SU-DHL-6 (cell line): Measurements from ENCODE around the gene STAG3.

Experiments
- H2AFZ ChIP-seq: fragments of 200-600 bp; sonication (generic); 2 replicates; pipeline ENCODE4 v1.6.1; 2014; ENCODE audit warnings: low read depth, mild to moderate bottlenecking, moderate library complexity, mixed read lengths, antibody characterized with exemption, low read length; ENCODE audit not compliant: severe bottlenecking
- H3F3A ChIP-seq: fragments of 200-600 bp; shearing (Covaris generic); 2 replicates; pipeline ENCODE4 v1.6.0; 2016; ENCODE audit warnings: antibody characterized with exemption, mild to moderate bottlenecking; ENCODE audit not compliant: insufficient read depth
- H3K27ac ChIP-seq: fragments of 200-600 bp; sonication (generic); 2 replicates; pipeline ENCODE4 v1.5.1; 2016; ENCODE audit warnings: low read depth, mild to moderate bottlenecking, low read length, moderate library complexity, mixed read lengths
- H3K27me3 ChIP-seq: fragments of 200-600 bp; sonication (generic), shearing (Covaris generic); 2 replicates; pipeline ENCODE4 v1.6.0; 2014; ENCODE audit warnings: mild to moderate bottlenecking, low read length
- H3K36me3 ChIP-seq: fragments of 200-600 bp; sonication (generic); 2 replicates; pipeline ENCODE4 v1.6.1; 2014; ENCODE audit warnings: mild to moderate bottlenecking, low read length, mixed read lengths
- H3K4me2 ChIP-seq: fragments of 300-600, 200-600 bp; shearing (Covaris generic), sonication (generic); 2 replicates; pipeline ENCODE4 v1.6.0; 2014; ENCODE audit warnings: low read length, low read depth, mild to moderate bottlenecking; ENCODE audit not compliant: poor library complexity, severe bottlenecking
- H3K4me3 ChIP-seq: fragments of 200-600 bp; sonication (generic); 2 replicates; pipeline ENCODE4 v1.5.1; 2014; ENCODE audit warnings: antibody characterized with exemption, low read length, mild to moderate bottlenecking, mixed read lengths; ENCODE audit not compliant: insufficient read depth, poor library complexity, severe bottlenecking
- H3K79me2 ChIP-seq: fragments of 200-600 bp; sonication (generic); 2 replicates; pipeline ENCODE4 v1.6.1; 2014; ENCODE audit warnings: mild to moderate bottlenecking, low read length, moderate library complexity; ENCODE audit not compliant: insufficient read depth
- H3K9ac ChIP-seq: fragments of 200-600 bp; sonication (generic); 2 replicates; pipeline ENCODE4 v1.7.0; 2014; ENCODE audit warnings: mild to moderate bottlenecking, low read length
- H3K9me2 ChIP-seq: fragments of 200-600 bp; sonication (generic); replicated peaks from 2 replicates; pipeline ENCODE4 v1.6.1; 2014; ENCODE audit warnings: low read length; ENCODE audit not compliant: insufficient read depth
- H3K9me3 ChIP-seq: fragments of 200-600 bp; sonication (generic); 2 replicates; pipeline ENCODE4 v1.6.1; 2014; ENCODE audit warnings: low read length, mixed read lengths; ENCODE audit not compliant: insufficient read depth
- H4K20me1 ChIP-seq: fragments of 200-600 bp; sonication (generic); 2 replicates; pipeline ENCODE4 v1.6.1; 2014; ENCODE audit warnings: low read depth, mild to moderate bottlenecking, antibody characterized with exemption, low read length, moderate library complexity, mixed read lengths
- CTCF ChIP-seq: fragments of 200-600 bp; sonication (generic); IDR thresholded peaks from one replicate; pipeline ENCODE4 v1.5.1; 2017; ENCODE audit warnings: antibody characterized with exemption, mild to moderate bottlenecking, low read length, moderate library complexity; ENCODE audit not compliant: insufficient read depth, poor library complexity, severe bottlenecking
- EZH2phosphoT487 ChIP-seq: fragments of 200-600 bp; sonication (generic), shearing (Covaris generic); conservative IDR thresholded peaks from 2 replicates; pipeline ENCODE4 v1.6.1; 2018; ENCODE audit warnings: mild to moderate bottlenecking, antibody characterized with exemption, low read length, moderate library complexity, mixed read lengths

Gene STAG3

GRCh38 chr7:100130608-100131453 lies 46.9 kb upstream of the STAG3 start:
- no peak overlapping the region for H3K4me3 ChIP-seq

GRCh38 chr7:100132126-100132525 lies 45.6 kb upstream of the STAG3 start:
- H3K9me2 ChIP-seq: no peaks in the 10 kb centered on the region
- H3F3A ChIP-seq: peaks cover 15% of the 10 kb centered on the region
- no peak overlapping the region for H2AFZ ChIP-seq
- no peak overlapping the region for H3K4me2 ChIP-seq
- H4K20me1 ChIP-seq: no peaks in the 10 kb centered on the region
- no peak overlapping the region for H3K9ac ChIP-seq
- no peaks in the 10 kb centered on the region for H3K36me3 ChIP-seq
- no peaks in the 10 kb centered on the region for H3K9me3 ChIP-seq
- H3K4me3 ChIP-seq: no peak overlapping the region
- no peak overlapping the region for H3K27ac ChIP-seq
- TF ChIP-seq EZH2phosphoT487 (no peak), CTCF (no peak)
- no peaks in the 10 kb centered on the region for H3K27me3 ChIP-seq
- no peaks in the 10 kb centered on the region for H3K79me2 ChIP-seq

More at GRCh38 chr7:100130608-100131453, 46.9 kb upstream of the STAG3 start:
- H3K9ac ChIP-seq: no peak overlapping the region
- no peaks in the 10 kb centered on the region for H3K27me3 ChIP-seq
- H3K79me2 ChIP-seq: peaks cover 6% of the 10 kb centered on the region; the same call in 1 of the 2 replicates
- no peaks in the 10 kb centered on the region for H4K20me1 ChIP-seq
- H3K4me2 ChIP-seq: peak overlapping the region; percentile 22
- H3K27ac ChIP-seq: no peak overlapping the region
- TF ChIP-seq CTCF (peak; percentile 48), EZH2phosphoT487 (no peak)
- peaks cover 23% of the 10 kb centered on the region for H3F3A ChIP-seq
- no peaks in the 10 kb centered on the region for H3K9me2 ChIP-seq
- H3K9me3 ChIP-seq: no peaks in the 10 kb centered on the region
- H3K36me3 ChIP-seq: no peaks in the 10 kb centered on the region
- H2AFZ ChIP-seq: no peak overlapping the region

- Histone ChIP-seq H3K36me3 (no peaks in the 10 kb centered on the region), H3K9me3 (no peaks in the 10 kb centered on the region), H3K9ac (no peak overlapping the region), H2AFZ (no peak overlapping the region), H3K27me3 (no peaks in the 10 kb centered on the region), H3K4me2 (no peak overlapping the region), H3F3A (peaks cover 19% of the 10 kb centered on the region), H3K79me2 (no peaks in the 10 kb centered on the region), H3K9me2 (no peaks in the 10 kb centered on the region), H4K20me1 (no peaks in the 10 kb centered on the region), H3K27ac (no peak overlapping the region), H3K4me3 (no peak overlapping the region)
- TF ChIP-seq CTCF (peak; percentile 93), EZH2phosphoT487 (no peak)
These were observed 45.0 kb upstream of the STAG3 start for GRCh38 chr7:100132697-100133151.
